Activated T-cell treated with anti-CD3 and anti-CD28 coated beads for 48 hours (primary cell): Measurements from ENCODE around the gene CBX8.

ENCODE experiments used
- DNase-seq: peaks from one replicate; pipeline ENCODE4 v3.0.0-alpha.2; 2020; ENCODE audit warnings: low read depth

Gene CBX8

DNA sequence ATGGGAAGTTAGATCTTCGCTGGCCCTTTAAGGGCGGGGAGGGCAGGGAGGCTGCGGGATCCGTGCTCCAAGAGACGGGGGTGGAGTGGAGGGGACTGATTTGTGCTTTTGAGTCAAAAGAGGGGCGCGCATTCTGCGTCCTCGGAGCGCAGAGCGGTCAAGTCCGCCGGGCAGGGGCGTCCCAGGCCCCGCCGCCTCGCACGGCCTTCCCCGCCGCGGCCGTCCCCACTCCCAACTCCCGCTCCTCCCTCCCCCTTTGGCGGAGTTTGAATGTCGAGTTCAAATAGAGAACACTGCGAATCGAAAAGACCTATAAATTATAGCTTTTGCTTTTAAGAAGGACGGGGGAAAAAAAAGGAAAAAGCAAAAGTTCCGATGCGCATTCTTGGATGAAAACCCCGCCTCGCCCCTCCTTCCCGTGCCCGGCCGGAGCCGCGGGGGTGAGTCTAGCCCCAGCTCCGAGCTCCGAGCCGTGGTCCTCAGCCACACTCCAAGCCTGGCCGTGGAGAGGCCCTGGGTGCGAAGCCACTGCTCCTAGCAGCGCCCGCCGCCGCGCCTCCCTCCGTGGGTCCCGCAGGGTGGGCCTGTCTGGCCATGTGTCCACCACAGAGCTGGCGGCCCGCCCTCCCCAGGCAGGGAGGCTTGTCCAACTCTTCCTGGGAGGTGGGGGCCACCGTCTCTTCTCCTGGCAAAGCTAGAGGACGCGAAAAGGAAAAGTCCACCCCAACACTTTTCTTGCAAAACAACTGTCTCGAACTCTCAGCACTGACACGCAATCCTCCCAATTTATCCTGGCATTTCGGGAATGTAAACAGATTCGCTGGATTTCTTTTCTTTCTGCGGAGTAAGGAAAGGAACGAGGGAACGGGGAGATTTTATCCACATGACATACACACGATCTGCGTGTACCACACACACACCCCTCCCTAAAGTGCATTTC is 3.6 kb downstream of the CBX8 start:
- no peak for DNase-seq

- no peak for DNase-seq
These were observed 4.5 kb downstream of the CBX8 start for GRCh38 chr17:79792341-79792871.

GRCh38 chr17:79791735-79792161 is 5.1 kb downstream of the CBX8 start:
- DNase-seq, result no peak

GRCh38 chr17:79790805-79791734 is 5.8 kb downstream of the CBX8 start:
- no peak for DNase-seq

- DNase-seq, result no peak
These were observed 6.7 kb downstream of the CBX8 start for GRCh38 chr17:79789943-79790804.

DNA sequence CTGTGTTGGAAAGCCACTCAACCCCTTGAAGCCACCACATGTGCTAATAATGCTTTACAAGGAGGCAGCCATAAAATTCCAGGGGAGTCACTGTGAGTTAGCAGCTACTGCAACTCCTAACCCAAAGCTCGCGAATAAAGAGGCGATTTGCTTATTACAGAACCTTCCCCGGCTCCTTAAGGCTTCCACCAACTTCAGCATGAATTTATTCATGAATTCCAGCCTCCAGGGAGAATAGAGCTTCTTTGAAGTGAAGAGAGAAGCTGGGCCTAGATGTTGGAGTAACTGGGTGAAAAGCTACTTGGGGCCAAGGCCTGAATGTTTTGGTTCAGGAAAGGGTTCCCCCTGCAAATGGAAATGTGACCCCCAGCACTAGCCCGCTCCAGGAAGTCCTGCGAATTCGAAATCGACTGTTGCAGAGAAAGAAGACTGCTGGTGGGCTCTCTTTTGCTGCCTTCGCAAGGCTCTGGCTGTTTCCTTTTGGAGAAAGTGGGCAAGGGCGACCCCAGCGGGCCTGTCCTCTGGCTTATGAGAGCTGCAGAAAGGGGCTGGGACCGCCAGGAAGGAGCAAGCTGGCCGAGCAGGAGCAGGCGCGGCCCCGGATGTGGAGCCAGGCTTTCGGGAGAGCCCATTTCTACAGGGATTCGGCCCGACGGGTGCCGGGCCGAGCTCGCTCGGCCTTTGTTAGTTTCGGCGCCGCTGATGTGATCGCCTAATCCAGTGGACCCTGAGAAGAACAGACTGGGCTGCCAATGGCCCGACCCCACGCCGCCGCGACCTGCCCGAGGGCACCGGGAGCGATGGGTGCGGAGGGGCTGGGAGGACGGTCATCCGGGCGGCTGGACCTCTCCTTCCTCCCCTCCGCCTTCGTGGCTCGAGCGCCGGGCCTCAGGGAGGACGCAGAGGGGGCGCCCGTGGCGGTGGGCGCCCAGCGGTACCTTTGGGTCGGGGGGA is 7.6 kb downstream of the CBX8 start:
- no peak for DNase-seq

DNA sequence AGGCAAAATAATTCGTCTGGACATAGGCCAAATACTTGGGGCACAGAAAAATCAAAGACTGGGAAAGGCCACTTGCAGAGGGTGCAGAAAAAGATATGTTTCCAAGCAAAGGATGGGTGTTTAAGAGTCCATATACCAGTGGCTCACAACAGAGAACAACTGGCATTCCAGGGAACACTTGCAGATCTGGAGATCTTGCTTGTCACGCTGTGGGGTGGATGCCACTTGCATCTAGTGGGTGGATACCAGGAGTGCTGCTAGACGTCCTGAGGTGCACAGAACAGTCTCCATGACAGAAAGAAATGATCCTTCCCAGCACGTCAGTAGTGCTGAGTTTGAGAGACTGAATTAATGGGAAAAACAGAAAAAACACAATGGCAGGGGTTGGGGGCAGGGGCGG is 8.4 kb downstream of the CBX8 start:
- no peak for DNase-seq

- DNase-seq, result no peak
These were observed 9.8 kb downstream of the CBX8 start for GRCh38 chr17:79786930-79787643.

DNA sequence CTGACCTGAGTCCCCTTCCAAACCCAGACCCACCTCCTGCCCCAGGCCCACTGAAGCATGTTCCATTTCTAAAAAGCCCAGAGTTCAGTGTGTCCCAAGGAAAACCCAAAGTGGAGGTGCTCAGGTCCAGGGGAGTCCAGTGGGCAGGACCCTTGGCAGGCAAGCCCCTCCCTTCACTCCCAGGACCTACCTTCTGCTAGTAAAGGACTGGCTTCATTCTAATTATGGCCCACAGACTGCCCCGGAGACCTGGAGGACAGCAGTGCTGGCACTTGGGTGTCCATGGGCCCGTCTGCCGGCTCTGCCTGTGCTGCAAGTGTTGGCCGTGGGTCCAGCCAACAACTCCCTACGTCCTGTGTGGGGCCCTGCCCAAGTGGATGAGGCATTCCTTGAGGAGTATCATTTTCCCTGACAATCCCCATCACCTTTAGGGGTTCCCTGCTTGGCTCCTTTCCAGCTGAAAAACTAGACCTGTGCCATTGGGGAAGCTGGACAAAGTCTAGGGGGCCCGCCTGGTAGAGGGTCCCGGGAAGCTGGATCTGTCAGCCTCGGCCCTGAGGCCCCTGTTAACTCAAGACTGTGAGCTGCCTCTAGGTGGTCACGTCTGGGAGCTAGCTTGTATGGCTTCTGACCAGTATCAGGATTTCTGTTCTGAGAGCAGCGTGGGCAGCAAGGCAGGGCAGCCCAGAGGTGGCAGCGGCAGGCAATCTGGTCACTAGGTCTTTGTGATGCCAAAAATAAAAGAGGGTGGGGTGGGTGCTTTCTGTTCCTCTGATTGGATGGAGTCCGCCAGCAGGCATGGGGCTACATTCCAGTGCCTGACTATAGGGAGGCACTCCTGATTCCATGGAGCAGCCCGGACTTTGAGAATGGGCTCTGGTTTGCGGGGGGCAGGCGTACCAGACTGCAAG is 10.7 kb downstream of the CBX8 start:
- no peak for DNase-seq

- DNase-seq, result no peak
These were observed 11.6 kb downstream of the CBX8 start for GRCh38 chr17:79785017-79785899.

GRCh38 chr17:79784353-79785016 is 12.4 kb downstream of the CBX8 start:
- DNase-seq, result no peak

- no peak for DNase-seq
These were observed 13.0 kb downstream of the CBX8 start for GRCh38 chr17:79783891-79784290.

DNA sequence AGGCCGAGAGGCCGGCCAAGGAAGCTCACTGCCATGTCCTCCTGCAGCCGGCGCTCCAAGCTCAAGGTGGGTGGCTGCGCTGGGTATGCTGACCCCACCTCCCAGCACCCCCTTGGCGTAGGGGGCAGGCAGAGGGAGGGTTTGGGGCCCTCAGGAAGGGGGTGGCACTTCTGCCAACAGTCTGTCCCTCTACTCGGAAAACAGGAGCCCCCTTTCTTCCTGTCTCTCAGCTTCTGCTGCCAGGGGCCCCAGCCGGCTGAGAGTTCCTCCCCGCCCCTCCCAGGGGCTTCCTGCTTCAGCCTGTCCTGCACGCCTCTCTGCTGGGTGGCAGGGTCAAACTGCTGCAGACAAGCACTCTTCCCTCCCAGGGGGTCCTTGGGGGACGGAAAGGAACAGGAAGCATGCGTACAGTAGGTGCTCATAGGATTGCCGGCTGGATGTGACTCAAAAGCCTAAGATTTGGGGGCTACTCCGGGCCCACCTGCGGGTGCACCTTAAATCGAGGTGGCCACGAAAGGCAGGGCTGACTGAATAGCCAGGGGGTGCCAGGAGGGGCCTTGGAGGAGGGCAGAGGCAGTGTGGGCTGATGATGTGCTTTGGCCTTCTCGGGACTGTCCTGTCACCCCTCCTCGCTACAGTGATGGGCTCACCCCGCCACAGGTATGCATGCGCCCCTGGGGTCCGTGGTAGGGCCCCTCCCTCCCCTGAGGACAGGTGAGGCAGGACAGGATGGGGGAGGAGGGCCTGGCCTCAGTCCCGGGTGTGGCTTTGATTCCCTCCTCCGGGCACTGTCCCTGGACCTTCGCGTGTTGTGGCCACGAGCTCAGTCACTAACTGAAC is 14.9 kb downstream of the CBX8 start:
- no peak for DNase-seq

DNA sequence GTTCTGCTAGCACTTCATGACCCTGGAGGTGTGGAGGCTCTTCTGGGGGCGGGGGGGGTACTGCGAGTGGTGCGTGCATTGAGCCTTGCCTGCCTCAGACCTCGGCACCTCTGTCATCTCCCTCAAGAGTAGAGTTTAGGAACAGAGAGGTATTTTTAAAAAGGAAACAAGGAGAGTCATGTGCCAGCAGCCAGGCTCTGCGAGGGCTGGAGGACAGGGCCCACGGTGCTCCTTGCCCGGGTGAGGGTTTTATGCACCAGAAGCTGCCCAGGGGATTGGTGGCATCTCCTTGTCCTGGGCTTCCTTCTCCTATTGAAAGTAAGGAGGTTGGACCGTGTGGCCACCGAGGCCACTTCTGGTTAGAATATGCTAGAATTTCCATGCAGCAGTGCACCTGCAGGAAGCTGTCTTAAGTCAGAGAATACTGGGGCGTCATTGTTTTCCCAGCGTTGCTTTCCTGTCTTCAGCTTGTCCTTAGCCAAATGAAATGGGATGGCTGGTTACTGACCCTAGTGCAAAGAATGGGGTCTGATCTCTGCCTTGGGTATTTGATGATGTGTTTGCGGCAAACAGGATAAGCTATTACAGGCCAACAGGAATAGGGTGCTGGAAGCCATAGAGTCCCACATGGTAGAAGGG is 15.7 kb downstream of the CBX8 start:
- DNase-seq, result no peak

DNA sequence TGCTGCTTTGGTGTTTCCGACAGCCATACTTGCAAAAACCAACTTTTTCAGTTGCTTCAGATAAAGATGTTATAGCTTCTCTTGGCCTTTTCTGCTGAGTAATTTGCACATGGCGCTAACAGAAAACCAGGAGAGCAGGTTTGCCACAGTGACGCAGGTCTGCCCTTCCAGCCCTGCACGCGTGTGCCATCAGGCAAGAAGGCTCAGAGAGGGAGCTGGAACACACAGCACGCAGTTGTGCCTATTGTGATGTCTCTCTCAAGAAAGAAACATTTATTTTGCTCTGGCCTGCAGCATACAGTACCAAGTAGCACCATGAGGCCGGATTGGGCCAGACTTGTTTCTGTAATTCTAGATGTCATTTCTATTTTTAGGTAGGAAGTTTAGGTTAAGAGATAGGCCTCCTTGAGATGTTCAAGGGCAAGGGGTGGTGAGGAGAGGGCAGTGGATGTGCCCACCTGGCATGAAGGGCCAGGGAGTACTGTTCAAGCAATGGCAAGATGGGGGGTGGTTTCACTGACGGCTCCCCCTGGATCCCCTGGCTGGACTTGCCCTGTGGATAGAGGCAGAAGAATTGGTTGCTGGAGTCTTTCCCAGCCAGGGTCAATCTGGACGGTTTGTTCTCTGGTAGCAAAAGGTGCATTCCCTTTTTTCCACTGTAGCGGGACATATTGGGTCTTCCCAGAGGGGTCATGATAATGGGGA is 17.1 kb downstream of the CBX8 start:
- DNase-seq, result no peak
